Spleen (tissue), 11 donors: ENCODE data around the gene TXNRD2. TPM values are rescaled to one million over a fixed set of nuclear protein-coding genes. Genes with fewer than 3 reads are reported as not detected.

Experiments used
- DNase-seq: peaks from one replicate; pipeline ENCODE4 v3.0.0-alpha.2; 2020
- H3K27ac ChIP-seq, 8 donors: fragments of 200-600 bp; sonication (generic) in 7 of 8; 1 replicate in 4 of 8; 2 replicates in 4 of 8; pipeline versions ENCODE4 v1.5.0 to v1.8.0; 2016 to 2021; ENCODE audit warnings: inconsistent platforms in 4 of 8, mild to moderate bottlenecking in 4 of 8, moderate library complexity in 1 of 8
- H3K27me3 ChIP-seq, 7 donors: fragments of 200-600 bp; sonication (generic) in 6 of 7; replicated peaks in 1 of 7; 1 replicate in 4 of 7; 2 replicates in 3 of 7; pipeline versions ENCODE4 v1.5.0 to v1.8.0; 2016 to 2021; ENCODE audit warnings: inconsistent platforms in 3 of 7, mild to moderate bottlenecking in 1 of 7
- H3K36me3 ChIP-seq, 6 donors: fragments of 200-600 bp; sonication (generic) in 5 of 6; 1 replicate in 4 of 6; 2 replicates in 2 of 6; pipeline versions ENCODE4 v1.5.0 to v1.8.0; 2016 to 2021; ENCODE audit warnings: inconsistent platforms in 2 of 6
- H3K4me1 ChIP-seq, 6 donors: fragments of 200-600 bp; sonication (generic) in 5 of 6; 1 replicate in 3 of 6; 2 replicates in 3 of 6; pipeline versions ENCODE4 v1.5.0 to v1.8.0; 2016 to 2021; ENCODE audit warnings: inconsistent platforms in 3 of 6
- H3K4me3 ChIP-seq, 8 donors: fragments of 200-600 bp; sonication (generic) in 7 of 8; 1 replicate in 4 of 8; 2 replicates in 4 of 8; pipeline versions ENCODE4 v1.5.0 to v1.8.0; 2016 to 2021; ENCODE audit warnings: inconsistent platforms in 4 of 8, mild to moderate bottlenecking in 4 of 8, moderate library complexity in 2 of 8
- H3K9me3 ChIP-seq, 8 donors: fragments of 200-600 bp; sonication (generic) in 7 of 8; 1 replicate in 4 of 8; 2 replicates in 4 of 8; pipeline versions ENCODE4 v1.5.0 to v1.8.0; 2016 to 2021; ENCODE audit warnings: inconsistent platforms in 4 of 8
- POLR2A ChIP-seq, 3 donors: fragments of 450-650 bp; IDR thresholded peaks; one replicate each; pipeline ENCODE4 v1.5.1; 2017; ENCODE audit warnings: antibody characterized with exemption in 3 of 3, mild to moderate bottlenecking in 1 of 3
- POLR2AphosphoS5 ChIP-seq, 3 donors: sonication (generic); formaldehyde crosslinking; IDR thresholded peaks; one replicate each; pipeline ENCODE4 v1.5.1; 2017; ENCODE audit warnings: antibody characterized with exemption in 3 of 3
- WGBS, 5 donors: extraction: QIAGEN DNeasy Blood & Tissue Kit in 3 of 5; methylation state at CpG; one replicate each; pipeline versions ENCODE4 v1.1.5 to v1.1.7; 2013 to 2018; 5-methylcytosine and 5-hydroxymethylcytosine counted together
- intact Hi-C: fragments of 100-400 bp; cut with DNase I; formaldehyde crosslinking; loops from one replicate; pipeline ENCODE4 v1.15.0; 2023; ENCODE audit warnings: low total_unique reads
- polyA plus RNA-seq, 3 donors: library from polyadenylated mRNA; stranded (reverse); fragments of 200-250 nt; gene quantifications; one replicate each; pipeline ENCODE4 v1.2.1, GENCODE V29; 2013
- total RNA-seq, 7 donors: library from RNA; depleted of rRNA in 3 of 7; stranded (reverse); fragments of >200 nt in 3 of 7; fragmentation: NEBNext Ultra II Directional in 4 of 7; extraction: Animal tissue kit (Norgen Biotek cat#: 25700) in 4 of 7; gene quantifications; one replicate each; pipeline versions ENCODE4 v1.1.0 to v1.2.1, GENCODE V29; 2016 to 2021
- TF ChIP-seq, protein P1 (sequence below), 11 experiments: fragments of 200-600 bp in 7 of 11; fragments of 450-650 bp in 4 of 11; sonication (generic) in 4 of 11; IDR thresholded peaks in 8 of 11; conservative IDR thresholded peaks in 3 of 11; 1 replicate in 7 of 11; 2 replicates in 4 of 11; pipeline versions ENCODE4 v1.4.0 to v1.8.0; 2016 to 2021; ENCODE audit warnings: antibody characterized with exemption in 11 of 11, inconsistent platforms in 4 of 11, mild to moderate bottlenecking in 1 of 11
- donor health status: healthy with polysubstance abuse.
- donor health status: DM: no; HTN: no; CAD: no; lungs with moderate emphysema.
- donor health status: DM: no; HTN: no; CAD: no.
- donor health status: Bipolar disorder and iron deficiency.
- donor health status: healthy.
- donor health status: DM: no; HTN: no; CAD: no.
- donor health status: DM: yes; HTN: yes; CAD: no.

Gene TXNRD2
- total and polyA plus RNA-seq, 10 donors: 21.6 to 45.9 (median 35.5) TPM

DNA sequence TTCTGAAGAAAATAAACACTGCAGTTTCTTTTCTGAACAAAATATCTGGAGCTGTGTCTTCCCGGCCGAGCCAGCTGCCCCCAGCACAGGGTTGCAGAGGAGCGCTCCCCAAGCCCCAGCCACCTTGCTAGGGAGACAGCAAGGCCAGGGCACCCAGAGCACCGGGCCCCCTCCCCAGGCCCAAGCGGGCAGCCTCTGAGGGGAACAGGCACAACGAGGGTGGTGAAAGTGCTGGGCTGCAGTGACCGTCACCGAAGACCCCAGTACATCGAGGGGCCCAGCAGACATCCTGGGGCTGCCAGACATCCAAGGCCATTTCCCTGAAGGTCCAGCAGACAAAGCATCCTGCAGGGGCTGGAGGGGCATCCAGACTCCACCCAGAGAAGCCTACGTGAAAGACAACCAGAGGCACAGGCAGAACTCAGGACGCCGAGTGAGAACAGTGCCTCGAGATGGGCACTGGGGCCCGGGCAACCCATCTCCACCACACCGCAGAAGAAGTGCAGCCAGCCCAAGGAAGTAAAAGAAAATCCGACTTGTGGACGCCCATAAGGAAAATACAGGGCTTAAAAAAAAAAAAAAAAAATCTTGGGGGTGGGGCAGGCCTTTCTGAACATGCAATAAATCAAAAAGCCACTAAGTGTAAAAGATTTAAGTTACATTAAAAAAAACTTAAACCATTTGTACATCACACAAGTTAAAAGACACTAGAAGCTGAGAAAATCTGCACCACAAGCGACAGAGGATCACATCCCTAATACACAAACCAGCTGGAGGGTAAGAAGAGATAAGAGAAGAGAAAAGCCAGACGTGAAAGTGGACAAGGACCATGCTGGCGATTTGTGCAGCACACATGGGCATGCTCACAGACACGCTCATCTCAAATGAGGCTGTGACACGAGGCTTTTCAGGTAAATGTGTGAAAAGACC lies 36.0 kb downstream of the TXNRD2 start:
- Histone ChIP-seq H3K27ac (no peak overlapping the region), H3K27me3 (no peaks in the 10 kb centered on the region), H3K4me1 (peaks cover 0 to 12% (median 0%) of the 10 kb centered on the region in 6 donors), H3K36me3 (peaks cover 0 to 88% (median 19%) of the 10 kb centered on the region in 6 donors), H3K4me3 (no peak overlapping the region), H3K9me3 (no peaks in the 10 kb centered on the region)
- intact Hi-C loops: no loop called here
- TF ChIP-seq, protein P1, sequence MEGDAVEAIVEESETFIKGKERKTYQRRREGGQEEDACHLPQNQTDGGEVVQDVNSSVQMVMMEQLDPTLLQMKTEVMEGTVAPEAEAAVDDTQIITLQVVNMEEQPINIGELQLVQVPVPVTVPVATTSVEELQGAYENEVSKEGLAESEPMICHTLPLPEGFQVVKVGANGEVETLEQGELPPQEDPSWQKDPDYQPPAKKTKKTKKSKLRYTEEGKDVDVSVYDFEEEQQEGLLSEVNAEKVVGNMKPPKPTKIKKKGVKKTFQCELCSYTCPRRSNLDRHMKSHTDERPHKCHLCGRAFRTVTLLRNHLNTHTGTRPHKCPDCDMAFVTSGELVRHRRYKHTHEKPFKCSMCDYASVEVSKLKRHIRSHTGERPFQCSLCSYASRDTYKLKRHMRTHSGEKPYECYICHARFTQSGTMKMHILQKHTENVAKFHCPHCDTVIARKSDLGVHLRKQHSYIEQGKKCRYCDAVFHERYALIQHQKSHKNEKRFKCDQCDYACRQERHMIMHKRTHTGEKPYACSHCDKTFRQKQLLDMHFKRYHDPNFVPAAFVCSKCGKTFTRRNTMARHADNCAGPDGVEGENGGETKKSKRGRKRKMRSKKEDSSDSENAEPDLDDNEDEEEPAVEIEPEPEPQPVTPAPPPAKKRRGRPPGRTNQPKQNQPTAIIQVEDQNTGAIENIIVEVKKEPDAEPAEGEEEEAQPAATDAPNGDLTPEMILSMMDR (IDR thresholded peaks at IDR 0.05 in 8 of 11, conservative IDR thresholded peaks at IDR 0.05 in 3 of 11): no peak
- TF ChIP-seq POLR2A (IDR thresholded peaks at IDR 0.05) (no peak), POLR2AphosphoS5 (IDR thresholded peaks at IDR 0.05) (no peak)
- 82 to 91% (median 89%) methylated on average over 19 to 22 of the region's 22 CpGs for WGBS, 5 donors
- no peak for DNase-seq

DNA sequence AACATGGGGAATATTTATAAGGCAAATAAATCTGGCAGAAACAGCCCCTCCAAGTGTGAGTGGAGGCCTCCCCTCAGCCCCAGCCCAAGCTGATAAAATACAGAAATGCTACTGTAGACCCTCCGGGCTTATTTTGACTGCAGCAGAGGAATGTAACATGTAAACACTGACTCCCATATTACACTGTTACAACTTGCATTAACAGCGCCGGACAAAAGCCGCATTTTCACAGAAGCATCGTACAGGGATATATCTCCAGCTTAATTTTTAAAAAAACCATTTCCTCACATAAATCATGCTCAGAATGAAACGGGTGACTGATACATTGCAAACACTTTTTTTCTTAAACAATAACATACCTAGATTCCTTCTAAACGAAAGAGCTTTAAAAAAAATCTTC lies 36.7 kb downstream of the TXNRD2 start:
- intact Hi-C loops: no loop called here
- WGBS, 5 donors: 89 to 94% (median 90%) methylated on average over 7 of the region's 7 CpGs
- no peaks in the 10 kb centered on the region for H3K9me3 ChIP-seq
- H3K4me3 ChIP-seq: no peak overlapping the region
- H3K27me3 ChIP-seq: no peaks in the 10 kb centered on the region
- H3K36me3 ChIP-seq: peaks cover 0 to 88% (median 19%) of the 10 kb centered on the region in 6 donors
- TF ChIP-seq POLR2AphosphoS5 (IDR thresholded peaks at IDR 0.05) (no peak), POLR2A (IDR thresholded peaks at IDR 0.05) (no peak)
- TF ChIP-seq, protein P1 (IDR thresholded peaks at IDR 0.05 in 8 of 11, conservative IDR thresholded peaks at IDR 0.05 in 3 of 11): no peak
- peaks cover 0 to 10% (median 0%) of the 10 kb centered on the region in 6 donors for H3K4me1 ChIP-seq
- DNase-seq: no peak
- H3K27ac ChIP-seq: no peak overlapping the region

DNA sequence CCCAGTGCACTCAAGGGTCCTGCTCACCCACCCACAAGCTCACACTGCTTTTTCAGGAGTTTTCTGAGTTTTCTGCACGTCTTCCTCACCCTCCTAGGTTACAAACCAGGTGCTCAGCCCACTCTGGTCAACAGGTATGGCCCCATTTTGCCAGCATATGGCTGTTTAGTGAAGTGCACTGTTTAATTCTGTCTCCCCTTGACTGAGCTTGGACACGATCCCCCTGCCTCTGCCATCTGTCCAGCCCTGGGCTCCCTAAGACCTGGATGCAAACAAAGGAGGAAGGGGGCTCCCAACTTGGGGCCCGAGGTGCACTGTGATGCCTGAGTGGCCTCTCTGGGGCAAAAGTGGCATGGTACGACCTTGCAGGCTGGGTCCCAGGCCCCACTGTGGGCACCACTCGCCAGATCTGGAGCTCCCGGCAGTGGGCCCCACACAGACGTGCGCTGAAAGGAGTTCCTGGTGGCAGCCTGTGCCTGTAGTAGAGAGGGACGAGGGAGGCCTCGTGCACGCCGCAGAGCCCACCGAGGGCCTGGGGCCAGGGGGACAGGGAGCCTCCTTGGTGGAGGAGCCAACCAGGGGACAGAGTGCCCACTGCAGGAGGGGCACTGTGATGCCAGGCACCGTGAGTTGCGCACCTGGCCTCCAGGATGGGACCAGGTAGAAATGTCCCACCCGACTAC lies 37.3 kb downstream of the TXNRD2 start:
- intact Hi-C loops: no loop called here
- Histone ChIP-seq H3K9me3 (no peaks in the 10 kb centered on the region), H3K27ac (no peak overlapping the region), H3K27me3 (no peaks in the 10 kb centered on the region), H3K36me3 (peaks cover 0 to 94% (median 19%) of the 10 kb centered on the region in 6 donors), H3K4me1 (peaks cover 0 to 7% (median 0%) of the 10 kb centered on the region in 6 donors), H3K4me3 (no peak overlapping the region)
- DNase-seq: no peak
- TF ChIP-seq POLR2A (IDR thresholded peaks at IDR 0.05): no peak
- no peak for TF ChIP-seq POLR2AphosphoS5 (IDR thresholded peaks at IDR 0.05)
- TF ChIP-seq, protein P1 (IDR thresholded peaks at IDR 0.05 in 8 of 11, conservative IDR thresholded peaks at IDR 0.05 in 3 of 11): no peak
- 84 to 94% (median 92%) methylated on average over 15 to 16 of the region's 16 CpGs for WGBS, 5 donors

DNA sequence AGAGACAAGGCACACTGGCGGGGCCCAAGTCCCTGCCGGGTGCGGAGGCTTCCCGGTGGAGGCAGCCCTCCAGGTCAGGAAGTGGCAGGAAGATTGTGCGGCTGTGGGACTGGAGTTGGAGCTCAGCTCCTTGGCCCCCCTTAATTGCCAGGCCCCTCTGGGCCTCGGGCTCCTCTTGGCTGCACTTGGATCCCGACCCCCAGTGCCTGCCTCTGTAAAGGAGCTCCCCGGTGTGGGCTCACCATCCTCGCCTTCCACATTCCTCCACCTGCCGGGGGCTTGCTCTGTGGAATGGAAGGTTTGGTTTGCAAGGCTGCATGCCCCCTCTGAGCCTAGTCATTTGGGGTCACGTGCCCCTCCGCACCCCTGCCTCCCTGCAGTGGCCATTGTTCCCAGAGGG lies 38.1 kb downstream of the TXNRD2 start:
- TF ChIP-seq POLR2AphosphoS5 (IDR thresholded peaks at IDR 0.05) (no peak), POLR2A (IDR thresholded peaks at IDR 0.05) (no peak)
- TF ChIP-seq, protein P1 (IDR thresholded peaks at IDR 0.05 in 8 of 11, conservative IDR thresholded peaks at IDR 0.05 in 3 of 11): no peak
- intact Hi-C loops: no loop called here
- Histone ChIP-seq H3K27ac (no peak overlapping the region), H3K9me3 (no peaks in the 10 kb centered on the region), H3K4me1 (peaks cover 0 to 7% (median 0%) of the 10 kb centered on the region in 6 donors), H3K27me3 (no peaks in the 10 kb centered on the region), H3K36me3 (peaks cover 0 to 99% (median 17%) of the 10 kb centered on the region in 6 donors), H3K4me3 (no peak overlapping the region)
- 83 to 94% (median 90%) methylated on average over 7 to 12 of the region's 12 CpGs for WGBS, 5 donors
- DNase-seq: no peak
